DMS153 treated with DMSO at 0.1 percent for 48 hours (cell line): ENCODE data around the gene P3H2.

ENCODE experiments used
- DNase-seq: peaks from one replicate; lab custom pipeline; 2025; ENCODE audit not compliant: unreplicated experiment; lab: John Stamatoyannopoulos, UW

The P3H2 gene

GRCh38 chr3:190125436-190126068, 4.9 kb upstream of the P3H2 start:
- no peak for DNase-seq

GRCh38 chr3:190124067-190124466, 3.4 kb upstream of the P3H2 start:
- DNase-seq: no peak

DNA sequence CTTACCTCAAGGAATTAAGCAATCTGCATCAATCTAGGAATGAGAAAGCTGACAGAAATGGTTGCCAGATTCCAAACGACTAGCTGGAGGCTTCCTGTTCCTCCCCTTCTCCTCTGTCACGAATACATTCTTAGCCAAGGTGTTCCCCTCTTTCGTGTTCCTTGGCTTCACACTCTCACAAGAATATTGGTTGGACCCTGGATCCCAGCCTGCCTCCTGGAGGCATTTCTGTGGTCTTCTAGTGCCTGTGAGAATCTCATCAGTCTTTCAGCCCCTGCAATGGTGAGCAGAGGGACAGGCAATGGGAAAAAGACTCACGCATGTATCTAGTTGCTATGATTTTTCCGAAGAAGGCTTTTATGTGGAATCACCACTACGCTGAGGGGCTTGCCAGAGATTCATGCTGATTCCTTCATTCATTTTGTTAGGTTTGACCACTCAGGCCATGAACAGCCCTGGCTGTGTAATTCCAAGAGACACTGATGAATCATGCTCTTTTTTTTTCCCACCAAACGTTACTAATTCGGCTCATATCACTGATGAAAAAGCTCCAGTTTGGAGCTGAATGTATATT, 1.6 kb upstream of the P3H2 start:
- DNase-seq: no peak

GRCh38 chr3:190121383-190121782, 686 bp upstream of the P3H2 start:
- DNase-seq: no peak

DNA sequence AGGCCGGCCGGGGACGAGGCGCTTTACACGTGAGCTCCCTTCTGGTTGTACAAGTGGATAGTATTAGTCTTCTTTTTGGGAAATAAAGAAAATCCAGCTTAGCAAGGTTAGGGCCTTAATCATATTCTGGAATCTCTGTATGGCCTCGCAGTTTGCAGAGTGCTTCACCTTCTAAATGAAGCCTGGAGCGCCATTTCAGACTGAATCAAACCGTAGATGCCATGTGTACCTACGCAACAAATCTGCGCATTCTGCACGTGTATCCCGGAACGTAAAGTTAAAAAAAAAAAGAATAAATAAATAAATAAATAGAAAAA, 322 bp upstream of the P3H2 start:
- no peak for DNase-seq

- DNase-seq: no peak
These were observed 1.0 kb downstream of the P3H2 start for GRCh38 chr3:190119461-190120268.

DNA sequence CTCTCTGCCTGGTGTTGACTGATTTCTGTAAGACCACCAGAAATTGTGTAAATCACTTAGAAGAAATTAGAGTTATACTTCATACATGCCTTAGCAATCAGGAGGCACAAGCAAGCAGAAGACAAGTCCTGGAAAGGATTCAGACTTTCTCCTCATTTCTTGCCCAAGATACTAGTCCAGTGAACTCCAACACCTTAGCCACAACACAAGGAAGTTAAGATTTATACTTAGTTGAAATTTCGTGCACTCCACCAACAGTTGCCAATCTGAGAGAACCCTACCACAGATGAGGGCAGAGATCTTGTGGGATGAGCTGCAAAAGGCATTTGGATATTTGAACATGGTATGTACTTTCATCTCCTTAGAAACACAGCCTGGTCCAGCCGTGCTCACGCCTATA, 2.3 kb downstream of the P3H2 start:
- no peak for DNase-seq

DNA sequence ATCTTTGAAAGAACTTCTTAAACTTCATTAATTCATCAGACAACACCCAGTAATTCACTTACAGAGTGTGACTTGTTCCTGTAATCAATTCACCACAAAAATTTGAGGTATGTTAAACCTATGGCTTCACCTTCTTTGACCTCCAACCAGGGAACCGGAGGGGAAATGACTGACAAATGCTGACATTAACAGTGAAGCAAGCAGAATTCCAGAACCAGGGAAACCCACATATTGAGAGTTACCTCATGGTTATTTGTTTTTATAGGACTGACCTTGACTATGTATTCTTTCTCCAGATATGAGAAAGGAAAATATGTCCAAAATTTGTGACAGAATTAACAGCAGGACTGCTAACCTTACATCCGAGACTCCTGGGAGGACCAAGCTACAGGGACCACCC, 2.7 kb downstream of the P3H2 start:
- DNase-seq: no peak

DNA sequence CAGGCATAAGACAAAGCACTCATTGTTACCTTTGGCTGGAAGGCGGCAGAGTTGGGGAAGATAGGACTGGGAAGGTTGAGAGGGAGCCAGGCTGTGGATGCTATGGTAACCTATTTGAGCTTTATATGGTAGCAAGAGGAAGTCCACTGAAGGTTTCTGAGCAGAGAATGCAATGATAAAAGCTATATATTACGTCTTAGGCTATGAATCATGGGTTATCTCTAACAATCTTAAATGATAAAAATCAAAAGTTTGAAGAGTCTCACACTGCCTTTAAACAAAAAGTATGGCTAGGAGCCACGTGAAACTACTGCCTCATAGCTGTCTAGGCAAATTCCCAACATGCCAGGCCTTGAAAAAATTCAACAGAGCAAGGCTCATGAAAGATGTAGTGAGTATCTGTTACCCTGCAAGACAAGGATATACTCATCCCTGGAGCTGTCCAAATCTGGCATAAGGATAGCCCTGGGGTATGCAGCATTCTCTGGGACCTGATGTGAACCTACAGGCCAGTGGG, 4.1 kb downstream of the P3H2 start:
- no peak for DNase-seq

- DNase-seq: no peak
These were observed 9.9 kb downstream of the P3H2 start for GRCh38 chr3:190110826-190111225.

GRCh38 chr3:190109441-190109840, 11.3 kb downstream of the P3H2 start:
- no peak for DNase-seq

DNA sequence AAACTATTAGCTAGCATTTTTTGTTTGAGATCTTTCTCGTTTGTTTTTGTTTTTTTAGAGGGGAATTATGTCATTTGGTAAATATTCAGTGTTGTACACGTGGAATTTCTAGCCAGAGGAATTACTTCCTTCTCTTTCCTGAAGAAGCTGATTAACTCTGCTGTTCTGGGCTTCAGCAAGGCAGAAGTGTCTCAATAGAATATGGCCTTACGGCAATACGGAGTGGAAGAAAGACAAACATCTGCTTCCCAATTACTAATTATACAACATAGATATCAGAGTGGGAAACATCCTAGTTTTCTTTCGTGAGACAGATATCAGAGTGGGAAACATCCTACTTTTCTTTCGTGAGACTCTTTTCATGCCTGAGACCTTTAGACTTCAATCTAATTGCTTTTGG, 11.9 kb downstream of the P3H2 start:
- no peak for DNase-seq

- DNase-seq: no peak
These were observed 14.8 kb downstream of the P3H2 start for GRCh38 chr3:190105876-190106275.

DNA sequence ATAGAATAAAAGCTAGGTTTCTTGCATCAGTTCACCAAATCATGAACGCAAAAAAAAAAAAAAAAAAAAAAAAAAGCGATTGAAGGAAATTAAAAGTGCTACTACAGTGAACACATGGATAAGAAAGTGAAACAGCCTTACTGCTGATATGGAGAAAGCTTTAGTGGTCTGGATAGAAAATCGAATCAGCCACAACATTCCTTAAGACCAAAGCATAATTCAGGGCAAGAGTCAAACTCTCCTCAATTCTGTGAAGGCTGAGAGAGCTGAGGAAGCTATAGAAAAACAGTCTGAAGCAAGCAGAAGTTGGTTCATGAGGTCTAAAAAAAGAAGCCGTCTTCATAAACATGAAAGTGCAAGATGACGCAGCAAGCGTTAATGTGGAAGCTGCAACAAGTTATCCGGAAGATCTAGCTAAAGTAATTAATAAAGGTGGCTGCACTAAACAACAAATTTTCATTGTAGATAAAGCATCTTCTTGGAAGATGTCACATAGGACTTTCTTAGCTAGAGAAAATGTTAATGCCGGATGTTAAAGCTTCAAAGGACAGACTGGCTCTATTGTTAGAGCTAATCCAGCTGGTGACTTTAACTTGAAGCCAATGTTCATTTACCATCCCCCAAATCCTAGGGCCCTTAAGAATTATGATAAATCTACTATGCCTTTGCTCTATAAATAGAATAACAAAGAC, 19.2 kb downstream of the P3H2 start:
- no peak for DNase-seq

- DNase-seq: no peak
These were observed 21.6 kb downstream of the P3H2 start for GRCh38 chr3:190099099-190099498.

GRCh38 chr3:190097617-190098016, 23.1 kb downstream of the P3H2 start:
- no peak for DNase-seq

DNA sequence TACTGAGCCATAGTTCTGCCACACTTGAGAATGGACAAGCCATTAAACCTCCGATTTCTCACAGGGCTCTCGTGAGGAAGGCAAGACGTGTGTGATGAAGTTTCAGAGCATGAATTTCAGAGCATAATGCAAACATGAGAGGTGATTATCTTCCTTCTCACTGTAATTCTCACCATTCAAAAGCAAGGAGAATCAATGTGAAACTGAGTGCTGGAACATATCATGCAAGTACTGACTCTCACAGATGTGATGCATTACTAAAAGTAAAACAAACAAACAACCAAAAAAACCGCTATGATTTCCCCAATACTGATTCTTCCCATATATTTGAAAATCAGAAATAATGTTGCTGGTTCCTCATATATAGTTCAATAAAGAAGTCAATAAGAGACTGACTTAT, 23.7 kb downstream of the P3H2 start:
- DNase-seq: no peak

- no peak for DNase-seq
These were observed 24.4 kb downstream of the P3H2 start for GRCh38 chr3:190096345-190096744.

- no peak for DNase-seq
These were observed 26.5 kb downstream of the P3H2 start for GRCh38 chr3:190094160-190094718.

DNA sequence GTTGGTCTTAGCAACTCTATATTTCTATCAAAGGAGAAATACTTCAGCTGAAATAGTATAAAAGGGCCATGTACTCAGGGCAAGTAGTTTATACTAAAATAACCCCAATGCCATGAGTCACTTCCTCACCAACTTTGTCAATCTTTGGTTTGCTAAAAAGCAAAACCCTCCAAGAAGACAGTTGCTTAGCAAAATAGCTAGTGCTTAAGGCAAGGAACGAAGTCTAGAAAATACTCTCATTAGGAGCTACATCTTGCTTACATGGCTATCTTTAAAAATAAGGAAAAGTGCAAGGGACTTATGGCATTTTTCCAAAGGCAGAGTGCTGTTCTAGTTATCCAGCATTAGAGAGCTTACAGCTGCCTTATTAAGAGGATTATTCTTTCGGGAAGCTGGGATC, 28.4 kb downstream of the P3H2 start:
- no peak for DNase-seq

- no peak for DNase-seq
These were observed 31.0 kb downstream of the P3H2 start for GRCh38 chr3:190089711-190090110.
